HG03064 (cell line): ENCODE measurements around the gene SLC9A9.
"Not testable (repeated sequence)": the region's sequence is repeated elsewhere in the genome, so short reads cannot be mapped to it uniquely, and the experiment has no call there.

ENCODE experiments used
- ATAC-seq: cut with Tn5 transposase; IDR thresholded peaks from one replicate; pipeline ENCODE4 v1.9.1; 2021; ENCODE audit warnings: low read depth; ENCODE audit not compliant: unreplicated experiment

SLC9A9 gene

GRCh38 chr3:143847787-143848631, at the start of gene SLC9A9:
Gene SLC9A9 (minus strand): TSS chr3:143848468. CDS start chr3:143848322, 146 bp downstream.
- peak; percentile 78 for ATAC-seq

- ATAC-seq = no peak
Measured at GRCh38 chr3:143897576-143898295, 49.5 kb upstream of the SLC9A9 start.

DNA sequence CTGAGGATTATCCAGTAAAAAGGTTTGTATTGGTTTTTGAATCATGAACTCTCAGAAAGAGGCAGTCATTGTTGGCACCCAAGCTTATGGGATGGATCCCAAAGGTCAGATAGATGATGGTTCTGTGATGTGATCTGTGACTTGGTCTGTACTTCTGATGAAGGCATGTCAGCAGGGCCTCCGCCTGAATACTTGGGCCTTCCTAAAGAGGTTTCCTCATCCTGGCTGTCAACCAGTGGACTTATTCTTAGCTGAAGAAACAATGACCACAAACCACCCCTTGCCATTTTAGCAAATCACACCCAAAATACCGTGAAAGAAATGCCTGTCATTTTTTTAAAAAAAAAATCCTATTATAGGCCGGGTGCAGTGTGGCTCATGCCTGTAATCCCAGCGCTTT, 48.2 kb upstream of the SLC9A9 start:
- ATAC-seq = no peak

DNA sequence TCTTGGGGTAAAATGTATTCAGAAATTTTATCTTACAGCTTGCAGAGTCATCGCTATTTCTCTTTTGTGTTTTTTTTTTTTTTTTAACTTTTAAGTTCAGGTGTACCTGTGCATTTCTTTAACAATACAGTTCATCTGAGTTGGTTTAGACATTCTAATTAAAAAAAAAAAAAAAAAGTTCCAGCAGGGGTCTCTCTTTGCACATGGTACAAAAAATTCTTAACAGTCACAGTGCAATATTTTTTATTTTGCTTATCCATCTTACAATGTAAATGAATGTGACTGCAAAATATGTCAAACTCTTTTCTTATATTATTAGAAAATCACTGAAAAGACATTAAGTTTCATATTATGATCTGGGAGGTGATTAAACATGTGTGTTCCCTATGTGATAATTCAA, 47.5 kb upstream of the SLC9A9 start:
- ATAC-seq = no peak

GRCh38 chr3:143888846-143889245, 40.6 kb upstream of the SLC9A9 start:
- no peak for ATAC-seq

DNA sequence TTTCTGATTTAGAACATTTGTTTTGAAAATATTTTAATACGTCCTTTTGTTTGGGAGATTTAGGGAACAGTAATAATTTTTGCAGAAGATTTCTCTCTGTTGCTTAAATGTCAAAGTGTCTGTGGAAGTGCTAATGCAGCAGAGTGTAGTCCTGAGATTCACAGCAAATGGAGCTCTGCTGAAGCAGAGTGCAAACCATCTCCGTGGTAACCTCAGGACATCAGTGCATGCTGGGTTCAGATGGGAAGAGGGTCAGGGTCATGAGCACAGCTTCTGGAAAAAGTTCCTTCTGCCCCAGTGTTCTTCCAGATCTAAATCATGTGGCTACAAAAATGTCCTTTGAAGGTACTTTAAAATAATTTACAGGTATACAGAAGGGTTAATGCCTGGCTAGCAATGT, 39.9 kb upstream of the SLC9A9 start:
- no peak for ATAC-seq

DNA sequence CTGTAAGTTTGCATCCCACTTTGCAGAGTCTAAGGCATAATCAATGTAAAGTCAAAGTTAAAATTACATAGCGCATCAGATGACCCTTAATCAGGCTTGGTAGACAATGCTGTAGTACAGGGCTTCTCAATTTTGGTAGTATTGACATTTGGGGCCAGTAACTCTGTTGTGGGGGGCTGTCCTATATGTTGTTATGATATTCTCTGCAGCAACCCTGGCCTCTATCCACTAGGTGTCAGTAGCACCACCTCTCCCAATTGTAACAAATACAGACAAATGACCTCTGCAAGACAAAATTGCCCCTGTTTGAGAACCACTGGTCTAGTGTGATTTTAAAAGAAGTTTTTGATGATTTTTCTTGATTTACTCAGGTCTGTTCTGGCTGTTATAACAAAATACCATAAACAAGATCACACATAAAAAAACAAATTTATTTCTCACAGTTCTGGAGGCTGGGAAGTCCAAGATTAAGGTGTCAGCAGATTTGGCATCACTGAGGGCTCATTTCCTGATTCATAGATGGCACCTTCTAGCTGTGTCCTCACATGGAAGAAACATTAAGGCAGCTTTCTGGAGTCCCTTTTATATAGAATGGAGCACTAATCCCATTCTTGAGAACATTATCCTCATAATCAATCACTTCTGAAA, 37.6 kb upstream of the SLC9A9 start:
- ATAC-seq = peak; percentile 79

- no peak for ATAC-seq
Measured at GRCh38 chr3:143884861-143885260, 36.6 kb upstream of the SLC9A9 start.

DNA sequence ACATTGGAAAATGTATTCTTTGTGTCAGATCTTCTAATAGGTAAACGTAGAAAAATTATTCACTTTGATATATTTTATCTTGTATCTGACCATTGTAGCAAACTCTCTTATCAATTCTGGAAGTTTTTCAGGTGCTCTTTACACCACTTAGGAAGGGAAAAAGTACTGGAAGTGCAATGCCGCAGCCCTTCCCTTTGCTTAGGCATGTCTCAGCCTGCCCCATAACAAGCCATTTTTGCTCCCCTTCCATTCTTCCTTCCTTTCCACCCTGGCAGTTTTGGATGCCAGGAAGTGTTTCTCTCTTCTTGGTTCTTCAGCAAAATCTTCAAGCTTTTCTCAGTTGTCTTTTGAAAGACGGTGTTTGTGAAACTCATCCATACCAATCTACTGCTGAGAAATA, 34.9 kb upstream of the SLC9A9 start:
- no peak for ATAC-seq

GRCh38 chr3:143881095-143881494, 32.8 kb upstream of the SLC9A9 start:
- ATAC-seq = no peak

- no peak for ATAC-seq
Measured at GRCh38 chr3:143875546-143875945, 27.3 kb upstream of the SLC9A9 start.

GRCh38 chr3:143873553-143873952, 25.3 kb upstream of the SLC9A9 start:
- ATAC-seq = not testable (repeated sequence)

- ATAC-seq = no peak
Measured at GRCh38 chr3:143865302-143865701, 17.0 kb upstream of the SLC9A9 start.

DNA sequence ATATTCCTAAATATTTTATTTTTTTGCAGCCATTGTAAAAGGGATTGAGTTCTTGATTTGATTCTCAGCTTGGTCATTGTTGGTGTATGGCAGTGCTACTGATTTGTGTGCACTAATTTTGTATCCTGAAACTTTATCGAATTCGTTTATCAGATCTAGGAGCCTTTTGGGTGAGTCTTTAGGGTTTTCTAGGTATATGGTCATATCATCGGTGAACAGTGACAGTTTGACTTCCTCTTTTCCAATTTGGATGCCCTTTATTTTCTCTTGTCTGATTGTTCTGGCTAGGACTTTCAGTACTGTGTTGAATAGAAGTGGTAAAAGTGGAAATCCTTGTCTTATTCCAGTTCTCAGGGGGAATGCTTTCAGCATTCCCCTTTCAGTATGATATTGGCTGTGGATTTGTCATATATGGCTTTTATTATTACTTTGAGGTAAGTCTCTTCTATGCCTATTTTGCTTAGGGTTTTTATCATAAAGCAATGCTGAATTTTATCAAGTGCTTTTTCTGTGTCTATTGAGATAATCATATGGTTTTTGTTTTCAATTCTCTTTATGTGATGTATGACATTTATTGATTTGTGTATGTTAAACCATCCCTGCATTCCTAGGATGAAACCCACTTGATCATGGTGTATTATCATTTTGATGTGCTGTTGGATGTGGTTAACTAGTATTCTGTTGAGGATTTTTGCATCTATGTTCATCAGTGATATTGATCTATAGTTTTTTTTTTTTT, 11.4 kb upstream of the SLC9A9 start:
- ATAC-seq = no peak

GRCh38 chr3:143856252-143856970, 8.1 kb upstream of the SLC9A9 start:
- no peak for ATAC-seq

DNA sequence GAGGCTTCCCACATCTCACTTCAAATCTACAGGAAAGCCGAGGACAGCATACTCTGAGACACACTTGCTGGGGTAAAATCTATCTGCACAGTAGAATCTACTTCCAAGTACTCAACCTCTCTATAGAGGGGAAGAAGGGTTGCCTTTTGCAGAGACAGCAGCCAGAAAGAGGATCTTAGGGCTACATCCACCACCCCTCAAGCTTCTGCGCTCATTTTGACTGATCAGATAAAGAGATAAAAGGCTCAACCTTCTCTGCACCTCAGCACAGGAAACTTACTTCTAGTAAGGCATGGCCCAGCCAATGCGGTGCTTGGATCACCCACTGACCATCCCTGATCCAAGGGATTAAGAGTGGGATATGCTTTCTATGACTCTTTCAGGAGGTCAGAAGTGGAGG, 6.9 kb upstream of the SLC9A9 start:
- no peak for ATAC-seq

DNA sequence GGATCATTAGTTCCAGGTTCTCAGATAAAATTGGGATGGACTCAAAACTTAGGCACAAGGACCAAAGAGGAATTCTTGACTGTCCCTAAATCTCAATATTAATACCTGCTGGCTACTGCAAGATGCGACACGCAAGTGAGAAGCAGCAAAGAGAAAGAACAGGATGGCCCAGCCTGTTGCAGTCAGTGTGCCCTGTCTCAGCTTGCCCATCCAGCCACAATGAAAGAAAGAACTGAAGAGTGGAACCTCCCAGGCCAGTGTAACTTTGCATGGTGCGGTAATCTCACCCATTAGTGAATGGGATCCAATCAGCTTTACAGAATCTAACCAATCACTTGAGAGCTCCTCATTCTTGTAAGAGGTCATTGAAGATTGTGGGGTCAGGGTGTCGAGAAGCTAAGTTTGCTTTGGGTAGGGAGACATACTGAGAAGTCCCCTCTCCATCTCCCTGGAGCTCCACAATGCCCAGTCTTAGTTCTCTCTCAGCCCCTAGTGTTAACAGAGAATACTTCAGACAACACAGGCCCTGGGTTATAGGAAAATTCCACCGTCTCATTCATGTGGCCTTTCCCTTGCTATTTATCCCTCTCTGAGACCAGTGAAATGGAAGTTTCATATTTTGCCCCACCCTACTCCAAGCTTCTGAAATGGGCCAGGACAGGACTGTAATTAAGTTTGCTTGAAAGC, 3.2 kb upstream of the SLC9A9 start:
- ATAC-seq = no peak

- ATAC-seq = no peak
Measured at GRCh38 chr3:143850877-143851276, 2.6 kb upstream of the SLC9A9 start.

DNA sequence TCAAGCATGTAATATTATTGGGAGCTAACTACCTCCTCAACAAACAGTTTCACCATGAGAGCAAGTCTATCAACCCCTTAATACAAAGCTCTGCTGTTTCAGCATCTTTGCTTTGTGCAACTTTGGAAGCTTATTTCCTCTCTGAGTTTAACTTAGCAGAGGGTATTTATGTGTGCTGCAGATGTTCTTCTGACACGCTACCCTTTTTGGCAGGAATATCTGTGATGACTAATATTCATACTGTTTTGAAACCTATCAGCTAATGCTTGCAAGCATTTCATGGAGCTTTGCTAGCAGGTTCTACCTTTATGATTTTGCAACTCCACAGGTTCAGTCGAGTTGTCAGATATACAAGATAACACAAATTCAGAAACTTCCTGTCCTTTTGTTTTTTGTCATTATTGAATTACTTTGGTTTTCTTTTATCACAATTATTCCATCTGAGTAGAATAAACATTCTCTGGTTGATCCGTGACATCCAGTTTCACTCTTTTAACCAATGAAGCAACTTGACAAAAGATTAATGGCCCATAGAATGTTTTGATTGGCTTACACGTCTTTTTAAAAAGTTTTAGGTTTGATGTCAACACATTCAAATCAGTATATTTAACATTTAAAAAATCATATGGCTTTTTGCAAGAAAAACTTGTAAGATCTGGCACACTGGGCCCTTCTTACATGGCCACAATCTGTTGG, 1.7 kb upstream of the SLC9A9 start:
- ATAC-seq = peak; percentile 58
